GM19240 (cell line): ENCODE results near the gene ADAT2.

ENCODE experiments used
- DNase-seq: peaks from one replicate; pipeline ENCODE4 v3.0.0; 2011; ENCODE audit warnings: low spot score; ENCODE audit not compliant: insufficient read length

ADAT2 gene

GRCh38 chr6:143397227-143398222 lies 53.0 kb downstream of the ADAT2 start:
- no peak for DNase-seq

GRCh38 chr6:143396497-143397226 lies 53.8 kb downstream of the ADAT2 start:
- DNase-seq: no peak

- no peak for DNase-seq
Measured at GRCh38 chr6:143395699-143396098, 54.8 kb downstream of the ADAT2 start.

- DNase-seq: no peak
Measured at GRCh38 chr6:143394389-143394788, 56.1 kb downstream of the ADAT2 start.

- no peak for DNase-seq
Measured at GRCh38 chr6:143390278-143390677, 60.2 kb downstream of the ADAT2 start.

- DNase-seq: no peak
Measured at GRCh38 chr6:143385636-143386035, 64.9 kb downstream of the ADAT2 start.

- no peak for DNase-seq
Measured at GRCh38 chr6:143376861-143377260, 73.6 kb downstream of the ADAT2 start.

GRCh38 chr6:143376375-143376774 lies 74.1 kb downstream of the ADAT2 start:
- no peak for DNase-seq

- DNase-seq: no peak
Measured at GRCh38 chr6:143375022-143375585, 75.4 kb downstream of the ADAT2 start.

- DNase-seq: no peak
Measured at GRCh38 chr6:143374014-143374413, 76.5 kb downstream of the ADAT2 start.
